Measurements from ENCODE around the gene LRRK1.

The LRRK1 gene

DNA sequence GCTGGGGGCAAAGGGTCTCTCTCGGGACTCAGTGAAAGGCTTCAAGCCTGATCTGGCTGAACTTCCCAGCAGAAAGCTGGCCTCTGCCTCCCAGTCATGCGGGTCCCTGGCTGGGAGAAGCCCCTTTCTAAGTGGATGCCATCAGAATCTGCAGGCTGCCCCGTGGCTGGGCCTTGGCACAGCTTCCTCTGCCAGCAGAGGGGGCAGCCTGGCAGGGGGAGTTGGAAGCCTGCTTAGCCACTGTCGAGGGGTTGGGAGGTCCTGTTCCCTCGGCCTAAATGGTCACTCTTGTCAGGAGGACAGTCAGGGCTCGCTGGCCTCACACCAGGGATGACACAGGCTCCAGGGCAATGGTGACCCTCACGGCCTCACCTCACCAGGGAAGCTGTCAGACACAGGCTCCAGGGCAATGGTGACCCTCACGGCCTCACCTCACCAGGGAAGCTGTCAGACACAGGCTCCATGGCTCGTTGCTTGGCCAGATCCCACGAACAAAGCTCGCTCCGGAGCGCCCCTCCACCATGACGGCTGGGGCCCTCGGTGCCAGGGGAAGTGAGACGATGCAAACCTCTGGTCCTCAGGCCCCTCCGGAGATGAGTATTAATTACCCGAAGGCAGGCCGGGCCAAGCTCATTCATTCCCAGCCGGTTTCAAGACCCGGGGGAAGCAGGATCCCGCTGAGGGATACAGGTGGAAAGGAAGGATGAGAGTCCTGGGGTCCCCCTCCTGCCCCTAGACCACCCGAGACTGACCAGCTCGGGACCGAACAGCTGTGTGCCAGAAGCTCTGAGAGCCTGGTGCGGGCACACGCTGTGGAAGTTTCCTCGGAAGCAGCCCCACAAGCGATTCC, 181.7 kb downstream of the LRRK1 start:
- DNase-seq: no peak

DNA sequence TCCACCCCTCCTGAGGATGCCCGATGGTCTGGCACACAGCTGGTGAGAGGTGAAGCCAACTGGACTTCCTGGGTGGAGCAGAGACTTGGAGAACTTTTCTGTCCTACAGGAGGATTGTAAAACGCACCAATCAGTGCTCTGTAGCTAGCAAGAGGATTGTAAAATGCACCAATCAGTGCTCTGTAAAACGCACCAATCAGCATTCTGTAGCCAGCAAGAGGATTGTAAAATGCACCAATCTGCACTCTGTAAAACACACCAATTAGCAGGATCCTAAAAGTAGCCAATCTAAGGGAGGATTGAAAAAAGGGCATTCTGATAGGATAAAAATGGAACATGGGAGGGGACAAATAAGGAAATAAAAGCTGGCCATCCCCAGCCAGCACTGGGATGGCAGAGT, 182.5 kb downstream of the LRRK1 start:
- DNase-seq: no peak

DNA sequence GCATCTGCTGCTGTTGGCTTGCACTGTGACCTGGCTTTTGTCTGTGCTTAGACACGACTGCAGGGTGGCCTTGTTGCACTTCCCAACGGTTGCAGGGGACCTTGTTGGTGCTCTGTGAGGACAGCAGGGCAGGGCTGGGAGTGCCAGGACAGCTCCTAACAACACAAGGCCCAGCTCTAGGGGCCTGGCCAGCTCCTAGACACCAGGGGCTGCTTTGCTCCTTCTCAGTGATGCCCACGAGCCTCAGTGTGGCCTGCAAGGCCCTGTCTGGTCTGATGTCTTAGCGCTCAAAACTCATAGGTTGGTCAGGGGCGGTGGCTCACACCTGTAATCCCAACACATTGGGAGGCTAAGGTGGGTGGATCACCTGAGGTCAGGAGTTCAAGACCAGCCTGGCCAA, 183.6 kb downstream of the LRRK1 start:
- DNase-seq: no peak

DNA sequence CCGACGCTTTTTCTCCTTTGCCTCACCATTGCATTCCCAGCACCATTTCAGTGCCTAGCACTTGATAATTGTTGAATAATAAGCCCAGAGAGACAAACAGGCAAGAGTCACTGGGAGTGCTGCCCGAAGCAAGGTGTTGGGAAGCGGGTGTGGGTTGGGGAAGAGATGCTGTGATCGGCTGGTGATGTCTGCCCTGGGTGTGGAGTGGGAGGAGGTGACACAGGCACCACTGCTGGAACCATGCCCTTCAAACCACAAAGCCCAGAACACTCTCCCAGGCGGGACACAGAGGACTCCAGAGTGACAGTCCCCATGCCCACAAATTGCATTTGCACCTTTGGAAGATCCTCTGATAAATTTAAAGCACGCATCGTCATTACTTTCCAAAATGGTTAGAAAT, 184.4 kb downstream of the LRRK1 start:
- no peak for DNase-seq

DNA sequence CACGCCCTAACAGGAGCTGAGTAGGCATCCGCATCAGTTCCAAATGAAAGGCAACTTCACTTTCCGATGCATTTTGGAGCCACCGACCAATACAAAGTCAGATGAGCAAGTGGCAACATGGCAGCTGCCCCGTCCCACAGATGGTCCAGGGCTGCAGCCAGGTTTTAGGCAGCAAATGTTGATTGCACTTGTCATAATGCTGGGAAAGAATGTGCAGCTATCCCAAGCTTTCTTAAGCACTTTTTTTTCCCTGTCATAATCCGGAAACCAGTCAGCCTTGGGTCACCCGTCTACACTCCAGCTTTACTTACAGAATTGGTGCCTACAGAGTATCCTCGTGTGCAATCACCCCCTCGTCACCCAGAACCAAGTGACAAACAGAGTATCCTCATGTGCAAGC, 185.0 kb downstream of the LRRK1 start:
- no peak for DNase-seq

DNA sequence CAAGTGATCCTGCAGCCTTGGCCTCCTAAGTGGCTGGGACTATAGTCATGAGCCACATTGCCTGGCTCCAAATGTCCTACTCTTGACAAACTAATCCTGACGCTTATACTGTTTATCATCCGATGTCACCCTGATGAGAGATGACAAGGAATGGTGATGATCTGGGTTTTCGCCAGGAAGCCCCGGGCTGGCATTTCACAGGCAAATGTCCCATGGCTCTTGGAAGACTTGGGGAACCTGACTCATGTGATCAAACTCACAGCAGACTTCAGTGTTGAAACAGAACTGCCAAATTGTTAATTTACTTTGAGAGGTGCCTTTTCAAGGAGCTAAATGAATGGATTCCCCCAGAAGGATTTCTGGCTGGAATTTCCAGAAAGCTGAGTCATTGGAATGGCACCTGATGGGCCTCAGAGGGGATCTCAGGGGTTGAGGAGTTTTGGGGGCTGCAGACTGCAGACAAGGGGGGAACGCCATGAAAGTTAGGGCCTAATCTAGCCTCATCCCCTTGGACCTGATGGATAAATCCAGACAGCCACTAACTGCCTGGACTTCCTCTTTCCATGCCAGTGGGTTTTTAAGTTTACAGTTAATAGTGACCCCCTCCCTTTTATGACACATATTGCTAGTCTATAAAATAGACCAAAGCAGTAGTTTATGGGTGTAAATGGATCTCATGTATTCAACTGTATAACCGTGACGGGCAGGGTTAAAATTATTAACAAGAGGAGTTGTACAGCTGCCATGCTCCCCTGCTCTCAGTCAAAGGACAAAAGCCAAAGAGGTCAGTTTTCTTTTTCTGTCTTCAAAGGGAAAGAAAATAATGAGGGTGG, 186.1 kb downstream of the LRRK1 start:
- DNase-seq: no peak

DNA sequence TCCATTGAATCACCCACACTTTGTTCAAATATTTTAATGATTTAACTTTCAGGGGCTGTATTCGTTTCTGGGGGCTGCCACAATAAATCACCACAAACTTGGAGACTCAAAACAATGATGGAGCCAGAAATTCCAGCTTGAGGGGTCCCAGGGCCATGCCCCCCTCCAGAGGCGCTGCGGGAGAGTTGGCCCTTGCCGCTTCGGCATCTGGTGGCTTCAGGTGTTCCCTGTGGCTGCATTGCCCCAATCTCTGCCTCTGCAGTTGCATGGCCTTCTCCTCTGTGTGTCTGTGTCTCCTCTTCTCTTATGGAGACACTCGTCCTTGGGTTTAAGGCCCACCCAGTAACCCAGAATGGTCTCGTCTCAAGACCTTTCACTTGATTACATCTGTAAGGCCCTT, 187.9 kb downstream of the LRRK1 start:
- DNase-seq: no peak

DNA sequence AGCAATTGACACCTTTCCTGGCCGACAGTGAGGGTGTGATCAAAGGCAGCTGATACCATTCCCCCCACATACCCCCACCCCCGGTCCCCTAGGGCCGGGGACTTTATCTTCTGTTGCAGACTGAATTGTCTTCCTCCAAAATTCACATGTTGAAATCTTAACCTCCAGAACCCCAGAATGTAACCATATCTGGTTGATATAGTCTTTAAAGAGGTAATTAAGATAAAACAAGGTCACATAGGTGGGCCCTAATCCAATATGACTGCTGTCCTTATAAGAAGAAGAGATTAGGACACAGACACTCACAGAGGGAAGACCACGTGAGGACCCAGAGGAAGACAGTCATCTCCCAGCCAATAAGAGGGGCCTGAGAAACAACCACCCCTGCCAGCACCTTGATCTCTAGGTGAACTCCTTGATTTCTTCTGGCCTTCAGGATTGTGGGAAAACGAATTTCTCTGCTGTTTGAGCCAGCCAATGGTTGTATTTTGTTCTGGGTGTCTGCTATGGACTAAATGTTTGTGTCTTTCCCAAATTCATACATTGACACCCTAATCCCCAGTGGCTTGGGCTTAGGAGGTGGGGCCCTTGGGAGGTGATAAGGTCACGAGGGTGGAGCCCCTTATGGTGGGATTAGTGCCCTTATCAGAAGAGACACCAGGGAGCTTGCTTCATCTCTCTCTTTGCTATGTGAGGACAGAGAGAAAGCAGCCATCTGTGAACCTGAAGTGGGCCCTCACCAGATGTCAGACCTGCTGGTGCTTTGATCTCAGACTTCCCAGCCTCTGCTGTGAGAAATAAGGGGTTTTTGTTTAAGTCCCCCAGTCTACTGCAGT, 188.7 kb downstream of the LRRK1 start:
- no peak for DNase-seq

DNA sequence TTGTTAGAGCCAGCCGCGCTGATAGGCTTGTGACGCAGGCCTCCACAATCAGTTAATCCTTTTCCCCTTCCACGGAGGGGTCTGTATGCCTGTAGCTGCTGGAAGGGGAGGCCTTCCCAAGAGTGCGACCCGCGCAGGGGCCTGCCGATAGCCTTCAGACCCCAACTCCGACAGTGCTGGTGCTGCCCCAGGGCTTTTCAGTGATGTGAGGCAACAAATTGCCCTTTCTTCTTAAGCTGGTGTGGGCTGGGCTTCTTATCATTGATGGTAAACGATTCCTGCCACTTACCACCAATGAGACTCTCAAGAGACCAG, 189.3 kb downstream of the LRRK1 start:
- no peak for DNase-seq

DNA sequence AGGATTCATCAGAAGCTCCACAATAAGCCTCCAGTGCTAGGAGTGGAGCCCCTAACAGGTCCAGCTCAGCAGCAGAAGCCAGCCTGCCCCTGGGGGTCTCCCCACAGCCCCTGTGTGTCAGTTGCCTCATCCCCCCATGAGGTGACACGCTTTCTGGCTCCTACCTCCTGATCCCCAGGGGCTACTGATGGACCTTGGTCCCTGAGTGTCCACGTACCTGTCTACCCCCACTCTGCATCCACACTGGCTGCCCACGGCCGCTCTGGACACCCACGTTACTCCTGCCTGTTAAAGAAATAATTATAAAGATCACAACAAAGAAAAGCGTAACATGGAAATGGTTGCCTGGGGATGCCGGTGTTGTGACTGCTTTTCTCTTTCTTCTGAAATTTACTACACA, 189.6 kb downstream of the LRRK1 start:
- DNase-seq: no peak

DNA sequence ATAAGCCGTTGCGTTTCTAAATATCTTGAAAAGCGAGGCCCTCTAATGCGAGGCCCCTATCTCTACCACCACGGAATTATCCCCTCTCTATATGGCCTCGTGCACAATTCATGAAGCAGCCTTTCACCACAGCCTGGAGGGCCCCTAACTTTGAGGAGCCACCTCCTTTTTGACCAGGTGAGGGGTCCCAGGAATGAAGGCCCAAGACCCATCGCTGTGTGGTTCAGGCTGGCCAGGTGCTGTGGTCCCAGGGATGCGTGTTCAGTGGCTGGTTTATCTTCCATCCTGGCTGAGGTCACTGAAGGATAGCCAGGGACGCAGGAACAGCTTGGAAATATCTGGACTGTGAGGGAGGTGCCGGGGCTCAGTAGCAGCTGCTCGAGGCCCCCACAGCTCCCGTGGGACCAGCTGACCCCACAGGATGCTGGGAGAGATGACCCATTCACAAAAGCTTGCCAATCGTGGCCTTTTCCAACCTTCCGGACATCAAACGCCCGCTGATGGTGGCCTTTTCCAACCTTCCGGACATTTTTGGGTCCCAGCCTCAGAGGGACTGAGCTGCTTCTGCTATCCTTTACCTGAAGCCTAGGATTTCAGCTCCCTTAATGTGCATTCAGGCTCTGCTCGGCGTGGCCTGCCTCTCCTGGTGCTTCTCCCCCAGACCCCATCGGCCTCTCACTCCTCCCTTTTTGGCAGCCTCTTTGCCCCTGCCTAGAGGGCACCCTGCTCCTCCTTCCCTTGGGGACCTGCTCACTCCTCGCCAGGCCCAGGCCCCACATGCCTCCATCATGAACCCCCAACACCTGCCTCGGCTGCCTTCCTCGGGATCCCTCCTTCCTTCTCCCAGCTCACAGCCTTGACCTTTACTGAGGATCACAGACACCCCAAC, 191.8 kb downstream of the LRRK1 start:
- DNase-seq: no peak

DNA sequence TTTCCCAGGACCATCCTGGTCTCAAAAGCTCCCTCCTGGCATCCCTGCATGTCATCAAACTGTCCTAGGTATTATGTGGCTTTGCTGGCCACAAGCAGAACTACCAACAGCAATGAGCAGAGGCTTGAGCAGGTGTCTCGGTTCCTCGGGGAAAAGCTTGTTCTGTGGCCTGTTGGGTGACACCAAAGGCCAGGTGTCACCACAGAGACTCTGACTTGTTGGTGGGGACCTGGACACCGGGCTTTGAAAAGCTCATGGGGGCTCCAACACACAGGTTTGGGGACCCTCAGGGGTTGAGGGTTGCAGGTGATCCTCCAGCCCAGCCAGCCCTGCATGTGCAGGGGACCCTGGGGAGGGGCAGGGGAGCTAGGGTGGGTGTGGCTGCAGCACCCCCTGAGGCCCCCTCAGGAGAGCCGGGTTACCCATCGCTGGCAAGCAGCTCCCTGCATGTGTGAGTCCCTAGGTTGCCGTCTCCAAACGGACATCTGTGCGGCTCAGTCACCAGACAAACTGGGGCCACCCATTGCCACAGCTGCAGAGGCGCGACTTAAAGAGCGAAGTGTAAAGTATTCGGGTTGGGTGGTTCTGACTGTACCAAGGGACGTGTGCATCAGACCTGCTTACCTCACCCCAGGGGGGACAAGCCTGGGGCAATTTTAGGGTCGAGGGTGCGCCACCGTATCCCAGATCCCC, 192.6 kb downstream of the LRRK1 start:
- DNase-seq: no peak

DNA sequence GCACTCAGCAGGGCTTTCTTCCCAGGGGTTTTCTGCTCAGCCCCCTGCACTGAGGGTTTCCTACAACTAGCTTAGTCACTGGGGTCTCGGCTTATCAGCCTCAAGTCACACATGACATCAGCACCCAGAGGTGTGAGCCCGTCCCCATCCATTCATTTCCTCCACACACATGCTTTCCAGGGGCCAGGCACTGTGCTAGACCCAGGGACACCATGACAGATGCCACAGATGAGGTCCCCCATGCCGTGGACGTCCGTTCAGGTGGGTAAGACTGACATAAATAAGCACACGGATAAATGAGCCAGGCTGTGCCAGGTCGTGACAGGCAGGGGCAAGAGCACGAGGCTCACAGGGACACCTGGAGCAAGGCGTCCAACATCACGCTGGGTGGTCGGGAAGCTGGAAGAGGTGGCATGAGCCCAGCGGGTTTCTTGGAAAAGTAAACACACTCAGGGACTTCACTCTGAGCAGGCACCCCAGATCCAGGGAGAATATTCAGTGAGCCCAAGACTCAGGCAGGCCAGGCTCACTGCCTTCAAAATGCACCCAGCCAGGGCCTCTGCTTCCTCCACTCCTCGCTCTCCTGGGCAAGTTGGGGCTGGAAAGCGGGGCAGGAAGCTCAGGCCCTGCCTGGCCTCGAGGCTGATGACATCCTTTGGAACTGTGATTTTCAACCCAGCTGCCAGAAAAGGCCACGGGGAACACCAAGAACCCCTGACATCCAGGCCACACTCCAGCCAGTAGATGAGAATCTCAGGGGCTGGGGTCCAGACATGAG, 193.4 kb downstream of the LRRK1 start:
- DNase-seq: no peak

DNA sequence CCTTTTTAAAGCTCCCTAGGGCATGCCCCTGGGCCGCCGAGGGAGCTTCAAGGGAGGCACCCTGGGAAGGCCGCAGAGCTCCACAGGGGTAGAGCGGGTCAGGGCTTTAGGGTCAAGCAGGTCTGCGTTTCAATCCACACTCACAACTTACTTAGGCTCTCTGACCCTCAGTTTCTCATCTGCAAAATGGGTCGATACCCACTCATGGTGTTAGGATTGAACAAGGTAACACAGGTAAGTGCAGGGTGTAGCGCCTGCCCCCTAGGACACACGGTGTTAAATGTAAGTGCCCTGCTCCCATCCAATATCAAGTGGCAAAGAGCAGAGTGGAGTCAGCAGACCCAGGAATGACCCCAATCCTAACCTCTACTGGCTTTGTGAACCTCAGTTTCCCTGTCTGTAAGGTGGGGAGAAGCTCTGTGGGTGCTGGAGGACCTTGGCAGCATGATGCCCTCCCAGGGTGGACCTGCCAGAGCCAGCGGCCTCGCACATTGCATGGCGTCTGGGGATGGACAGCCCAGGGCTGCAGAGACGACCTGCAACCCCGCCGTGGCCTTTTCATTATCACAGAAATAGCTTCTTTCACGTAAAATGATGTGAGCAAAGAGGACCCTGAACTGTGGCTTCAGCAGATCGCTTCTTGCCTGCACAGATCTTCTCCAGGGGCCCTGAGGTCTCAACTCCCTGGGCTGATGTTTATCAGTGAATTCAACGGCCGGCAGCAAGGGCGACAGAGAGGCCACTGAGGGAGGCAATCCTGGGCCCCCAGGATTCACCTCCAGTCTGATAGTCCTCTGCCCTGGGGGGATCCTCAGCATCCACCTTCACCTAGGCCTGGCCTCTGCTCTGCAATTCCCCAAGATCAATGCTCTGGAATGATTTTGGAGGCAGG, 194.2 kb downstream of the LRRK1 start:
- no peak for DNase-seq

DNA sequence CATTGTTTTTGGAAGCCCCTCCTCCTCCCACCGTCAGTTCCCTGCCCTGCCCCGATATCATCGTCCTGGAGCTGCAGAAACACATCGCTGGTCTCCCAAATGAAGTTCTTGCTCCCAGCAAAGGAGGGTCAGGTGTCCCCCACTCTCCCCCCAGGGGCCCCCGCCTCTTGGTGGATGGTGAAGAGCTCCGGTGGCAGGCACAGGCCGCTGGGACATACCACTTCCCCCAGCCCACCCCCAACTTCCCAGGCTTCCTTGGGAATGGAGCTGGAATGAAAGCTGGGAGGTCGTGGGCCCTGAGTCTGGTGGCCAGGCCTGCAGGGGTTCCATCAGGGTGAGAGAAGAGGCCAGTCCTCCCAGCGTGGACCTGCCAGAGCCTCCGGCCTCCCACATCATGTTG, 195.0 kb downstream of the LRRK1 start:
- DNase-seq: no peak

DNA sequence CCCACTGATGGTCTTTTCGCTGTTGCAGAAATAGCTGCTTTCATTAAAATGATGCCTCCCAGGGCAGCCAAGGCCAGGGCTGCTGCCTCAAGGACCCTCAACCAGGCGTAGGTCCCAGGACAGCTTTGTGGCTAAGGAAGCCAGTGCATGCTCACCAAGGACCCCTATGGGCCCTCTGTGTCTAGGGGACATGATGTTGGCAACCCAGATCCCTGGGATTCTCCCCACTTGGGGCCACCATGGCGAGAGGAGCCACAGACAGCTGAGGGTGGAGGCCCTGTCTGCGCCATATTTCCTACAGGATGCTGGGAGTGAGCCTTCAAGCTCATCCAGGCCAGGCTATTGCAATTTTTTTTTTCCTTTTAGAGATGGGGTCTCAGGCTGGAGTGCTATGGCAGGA, 195.5 kb downstream of the LRRK1 start:
- no peak for DNase-seq

DNA sequence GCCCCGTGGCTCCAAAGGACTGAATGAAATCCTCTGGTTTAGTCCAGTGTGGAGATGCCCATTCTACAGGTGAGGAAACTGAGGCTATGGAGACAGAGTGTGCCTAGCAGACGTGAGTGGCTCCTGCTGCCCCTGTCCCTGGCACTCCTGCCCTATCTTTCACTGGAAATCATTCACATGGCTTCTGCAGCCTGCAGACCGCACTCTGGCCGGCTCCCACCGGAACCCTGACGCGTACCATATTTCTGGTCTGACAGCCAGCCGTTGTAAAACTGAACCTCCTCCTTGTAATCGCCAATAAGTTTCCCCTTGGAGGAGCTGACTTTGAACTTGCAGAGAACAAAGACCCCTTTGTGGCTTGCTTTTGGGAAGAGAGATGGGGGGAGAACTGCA, 196.2 kb downstream of the LRRK1 start:
- DNase-seq: no peak

DNA sequence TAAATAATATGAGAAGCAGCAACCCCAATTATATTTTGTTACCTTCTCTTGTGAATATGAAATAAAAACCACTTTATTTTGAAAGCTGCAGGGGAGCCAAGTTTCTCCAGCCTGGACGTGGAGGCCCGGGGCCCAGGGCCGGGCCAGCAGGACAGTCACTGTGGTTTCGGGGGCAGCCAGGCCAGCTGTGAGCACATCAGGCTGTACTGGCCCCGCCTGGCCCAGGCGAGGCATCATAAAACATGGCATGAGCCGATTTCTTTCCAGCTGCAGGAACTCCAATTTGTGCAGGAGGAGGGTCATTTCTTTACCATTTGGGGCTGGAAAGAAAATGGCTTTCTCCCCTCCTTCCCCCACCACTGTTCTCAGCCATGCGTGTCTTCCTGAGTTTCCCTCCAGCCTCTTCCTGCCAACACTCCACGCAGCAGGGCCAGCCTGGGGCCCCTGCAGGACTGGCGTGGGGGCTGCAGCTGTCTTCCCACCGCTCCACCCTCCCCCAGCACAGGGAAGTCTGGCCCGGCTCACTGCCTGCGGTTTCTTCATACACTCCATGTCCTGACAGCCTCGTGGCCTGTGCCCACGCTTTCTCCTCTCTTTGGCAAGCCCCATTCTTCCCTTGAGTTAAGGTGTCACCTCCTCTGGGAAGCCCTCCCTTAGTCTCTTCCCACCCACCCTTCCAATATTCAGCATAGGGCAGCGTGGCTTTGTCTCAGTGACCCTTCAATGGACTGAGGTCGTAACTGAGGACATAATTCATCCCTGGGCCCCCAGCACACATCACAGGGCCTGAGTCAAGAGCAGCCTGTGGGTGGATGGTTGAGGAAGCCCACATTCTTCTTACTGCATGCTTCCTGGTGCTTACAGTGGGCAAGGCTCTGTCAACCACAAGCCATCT, 196.9 kb downstream of the LRRK1 start:
- no peak for DNase-seq

DNA sequence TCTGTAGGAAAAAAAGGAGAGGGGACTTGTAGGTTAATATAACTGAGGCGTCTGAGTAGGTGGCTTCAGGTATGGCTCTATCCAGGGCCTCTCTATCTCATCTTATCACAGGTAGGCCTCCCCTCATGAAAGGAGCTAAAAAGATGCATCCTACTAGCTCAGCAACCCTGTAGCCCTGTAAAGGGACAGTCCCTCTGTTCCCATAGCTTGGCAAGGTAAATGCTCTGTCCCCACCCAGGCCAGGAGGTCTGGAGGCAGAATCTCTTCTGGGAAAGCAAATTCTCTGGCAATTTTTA, 197.5 kb downstream of the LRRK1 start:
- no peak for DNase-seq

Data from activated T-cell treated with anti-CD3 and anti-CD28 coated beads, Interleukin-2, amount 50 U/mL, for 48 hours (primary cell).